GM18517 (cell line): Measurements from ENCODE around the gene ADORA1.

Experiments
- ATAC-seq: cut with Tn5 transposase; IDR thresholded peaks from one replicate; pipeline ENCODE4 v1.9.1; 2021; ENCODE audit warnings: mild to moderate bottlenecking, moderate library complexity; ENCODE audit not compliant: unreplicated experiment

Gene ADORA1

GRCh38 chr1:203153989-203154821 lies 26.7 kb downstream of the ADORA1 start:
- no peak for ATAC-seq

GRCh38 chr1:203156280-203156679 lies 28.8 kb downstream of the ADORA1 start:
- ATAC-seq: no peak

- no peak for ATAC-seq
Measured at GRCh38 chr1:203158423-203158822, 30.9 kb downstream of the ADORA1 start.

- no peak for ATAC-seq
Measured at GRCh38 chr1:203158960-203159665, 31.6 kb downstream of the ADORA1 start.

- ATAC-seq: no peak
Measured at GRCh38 chr1:203159844-203160243, 32.3 kb downstream of the ADORA1 start.

- ATAC-seq: no peak
Measured at GRCh38 chr1:203161175-203161574, 33.6 kb downstream of the ADORA1 start.

GRCh38 chr1:203161703-203162102 lies 34.2 kb downstream of the ADORA1 start:
- ATAC-seq: no peak

GRCh38 chr1:203162403-203162802 lies 34.9 kb downstream of the ADORA1 start:
- no peak for ATAC-seq

GRCh38 chr1:203163891-203164635 lies 36.5 kb downstream of the ADORA1 start:
- no peak for ATAC-seq

GRCh38 chr1:203165101-203165799 lies 37.7 kb downstream of the ADORA1 start:
- ATAC-seq: no peak

GRCh38 chr1:203165800-203166161 lies 38.3 kb downstream of the ADORA1 start:
- no peak for ATAC-seq

GRCh38 chr1:203166192-203166940 lies 38.8 kb downstream of the ADORA1 start:
- no peak for ATAC-seq

- no peak for ATAC-seq
Measured at GRCh38 chr1:203167026-203167912, 39.7 kb downstream of the ADORA1 start.

GRCh38 chr1:203167913-203168200 lies 40.3 kb downstream of the ADORA1 start:
- ATAC-seq: no peak

GRCh38 chr1:203168256-203168786 lies 40.8 kb downstream of the ADORA1 start:
- no peak for ATAC-seq

- ATAC-seq: no peak
Measured at GRCh38 chr1:203168991-203169390, 41.5 kb downstream of the ADORA1 start.

- no peak for ATAC-seq
Measured at GRCh38 chr1:203169770-203170520, 42.4 kb downstream of the ADORA1 start.

GRCh38 chr1:203170625-203171330 lies 43.3 kb downstream of the ADORA1 start:
- no peak for ATAC-seq
